Pulmonary artery endothelial cell (primary cell): Measurements from ENCODE around the gene FAM43B. TPM values are rescaled to one million over a fixed set of nuclear protein-coding genes. Genes with fewer than 3 reads are reported as not detected.
"Not testable (repeated sequence)": the region's sequence is repeated elsewhere in the genome, so short reads cannot be mapped to it uniquely, and the experiment has no call there.

ENCODE experiments used
- DNase-seq: peaks from one replicate; pipeline ENCODE4 v3.0.0-alpha.2; 2011; ENCODE audit warnings: low read depth, low spot score
- total RNA-seq: library from RNA; depleted of rRNA; stranded (reverse); fragments of >200 nt; gene quantifications from 2 replicates; pipeline ENCODE4 v1.2.3, GENCODE V29; 2014

The FAM43B gene, protein sequence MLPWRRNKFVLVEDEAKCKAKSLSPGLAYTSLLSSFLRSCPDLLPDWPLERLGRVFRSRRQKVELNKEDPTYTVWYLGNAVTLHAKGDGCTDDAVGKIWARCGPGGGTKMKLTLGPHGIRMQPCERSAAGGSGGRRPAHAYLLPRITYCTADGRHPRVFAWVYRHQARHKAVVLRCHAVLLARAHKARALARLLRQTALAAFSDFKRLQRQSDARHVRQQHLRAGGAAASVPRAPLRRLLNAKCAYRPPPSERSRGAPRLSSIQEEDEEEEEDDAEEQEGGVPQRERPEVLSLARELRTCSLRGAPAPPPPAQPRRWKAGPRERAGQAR
- not detected in 2 replicates for total RNA-seq

- no peak for DNase-seq
Observed at GRCh38 chr1:20551945-20552727, at the start of gene FAM43B. Gene FAM43B, plus strand, starts transcription at chr1:20552573. Its CDS starts 401 bp downstream, at chr1:20552974.

GRCh38 chr1:20505488-20505887 lies 46.9 kb upstream of the FAM43B start:
- DNase-seq, result no peak

DNA sequence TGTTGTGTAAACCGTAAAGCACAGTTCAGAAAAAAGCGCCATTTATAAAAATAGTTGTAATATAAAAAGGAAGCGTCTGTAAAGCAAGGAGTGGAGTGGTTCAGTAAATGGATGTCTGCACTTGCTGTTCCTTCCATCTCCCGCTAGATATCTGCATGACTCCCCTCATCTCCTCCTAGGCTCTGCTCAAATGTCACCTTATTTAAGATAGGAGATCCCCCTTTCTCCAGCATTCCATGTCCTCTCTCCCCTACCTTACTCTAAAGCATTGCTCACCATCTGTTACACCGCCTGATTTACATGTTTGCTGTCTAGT lies 45.2 kb upstream of the FAM43B start:
- DNase-seq, result no peak

GRCh38 chr1:20507564-20508410 lies 44.6 kb upstream of the FAM43B start, which contains the start of gene MUL1:
Gene MUL1, minus strand, starts transcription at chr1:20508151. Its CDS starts 127 bp downstream, at chr1:20508024.
- DNase-seq, result peak; percentile 64

DNA sequence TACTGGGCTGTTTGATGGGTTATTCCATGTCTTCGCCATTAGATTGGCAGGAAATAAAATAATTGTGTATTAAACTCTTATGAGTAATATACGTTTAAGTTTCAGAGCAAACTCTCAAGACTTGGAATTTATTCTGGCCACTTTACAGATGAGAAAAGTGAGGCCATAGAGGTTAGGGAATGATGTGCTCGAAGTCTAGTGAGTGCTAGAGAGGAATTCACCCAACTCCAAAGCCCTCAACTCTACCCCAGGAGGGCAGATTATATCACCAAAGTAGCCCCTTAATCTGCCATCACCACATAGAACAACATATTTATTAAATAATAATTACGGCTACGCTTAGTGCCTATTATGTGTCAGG lies 44.0 kb upstream of the FAM43B start:
- DNase-seq, result no peak

GRCh38 chr1:20511518-20512428 lies 40.6 kb upstream of the FAM43B start:
- DNase-seq, result no peak

- not testable (repeated sequence) for DNase-seq
Observed at GRCh38 chr1:20519609-20520262, 32.6 kb upstream of the FAM43B start.

GRCh38 chr1:20521960-20522861 lies 30.2 kb upstream of the FAM43B start:
- peak; percentile 19 for DNase-seq

GRCh38 chr1:20526267-20526666 lies 26.1 kb upstream of the FAM43B start:
- DNase-seq, result no peak

DNA sequence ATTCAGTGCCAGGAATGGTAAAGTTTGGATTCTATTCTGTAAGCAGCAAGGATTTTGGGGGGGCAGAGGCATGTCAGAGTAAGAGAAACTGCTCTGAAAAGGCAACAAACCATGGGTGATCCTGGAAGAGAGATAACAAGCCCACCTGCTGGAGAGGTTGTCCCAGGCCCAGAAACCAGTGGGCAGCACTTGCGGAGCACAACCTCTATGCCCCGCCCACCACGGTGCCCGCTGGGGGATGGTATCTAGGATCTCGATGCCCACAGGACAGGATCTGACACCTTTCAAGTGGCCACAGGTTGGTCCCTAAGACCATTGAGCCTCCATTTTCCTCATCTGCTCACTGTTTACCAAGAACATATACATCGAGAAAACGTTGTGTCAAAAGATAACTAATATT lies 24.2 kb upstream of the FAM43B start:
- no peak for DNase-seq

GRCh38 chr1:20530306-20530705 lies 22.1 kb upstream of the FAM43B start:
- DNase-seq, result peak; percentile 8

DNA sequence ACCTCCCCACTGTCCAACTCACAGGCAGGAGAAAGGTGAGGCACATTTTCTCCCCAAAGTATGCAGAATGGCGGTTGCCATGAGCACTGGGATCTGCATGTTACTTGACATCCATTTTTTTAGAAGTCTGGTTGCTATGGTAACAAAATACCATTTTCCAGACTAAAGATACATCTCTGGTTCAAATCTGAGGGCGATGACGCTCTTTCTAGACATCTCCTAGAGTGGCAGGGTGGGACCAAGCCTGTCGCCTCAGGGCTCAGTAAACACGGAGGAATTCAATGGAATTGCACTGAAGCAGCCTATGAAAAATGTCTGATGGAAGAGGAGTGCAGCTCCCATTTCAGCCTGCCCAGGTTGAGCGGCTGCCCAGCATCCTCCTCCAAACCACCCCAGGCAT lies 21.5 kb upstream of the FAM43B start:
- no peak for DNase-seq

- DNase-seq, result no peak
Observed at GRCh38 chr1:20533635-20534034, 18.7 kb upstream of the FAM43B start.

DNA sequence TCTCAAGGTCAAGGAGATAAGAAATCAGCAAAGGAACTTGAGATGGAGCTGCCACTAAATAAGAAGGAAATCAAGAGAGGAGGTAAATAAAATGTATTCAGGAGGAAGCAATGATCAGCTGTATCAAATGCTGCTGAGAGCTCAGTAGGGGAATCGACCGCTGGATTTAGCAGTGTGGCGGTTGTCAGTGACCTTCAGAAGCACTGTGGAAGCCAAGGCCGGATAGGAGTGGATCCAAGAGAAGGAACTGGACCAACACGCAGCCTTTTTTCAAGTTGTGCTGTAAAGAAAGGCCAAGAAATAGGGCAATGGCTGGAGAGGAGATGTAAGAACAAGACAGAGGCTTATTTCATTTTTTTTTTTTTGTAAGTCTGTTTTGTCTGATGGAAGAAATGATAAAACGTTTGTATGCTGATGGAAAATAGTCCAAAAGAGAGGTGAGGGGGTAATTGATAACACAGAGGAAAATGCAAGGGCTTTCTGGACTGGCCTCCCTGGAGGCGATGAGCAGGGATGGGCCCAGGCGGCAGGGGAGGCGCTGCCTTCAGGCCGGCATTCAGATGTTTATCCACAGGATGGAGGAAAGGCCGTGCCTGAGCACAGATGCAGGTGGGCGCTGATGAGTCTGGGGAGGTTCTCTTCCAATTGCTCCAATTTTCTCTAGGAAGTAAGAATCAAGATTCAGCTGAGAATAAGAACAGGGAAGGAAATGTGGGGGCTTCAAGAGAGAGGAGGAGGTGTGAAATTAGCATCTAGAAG lies 17.5 kb upstream of the FAM43B start:
- no peak for DNase-seq

- no peak for DNase-seq
Observed at GRCh38 chr1:20538227-20538626, 14.1 kb upstream of the FAM43B start.

- no peak for DNase-seq
Observed at GRCh38 chr1:20538760-20539551, 13.4 kb upstream of the FAM43B start.

DNA sequence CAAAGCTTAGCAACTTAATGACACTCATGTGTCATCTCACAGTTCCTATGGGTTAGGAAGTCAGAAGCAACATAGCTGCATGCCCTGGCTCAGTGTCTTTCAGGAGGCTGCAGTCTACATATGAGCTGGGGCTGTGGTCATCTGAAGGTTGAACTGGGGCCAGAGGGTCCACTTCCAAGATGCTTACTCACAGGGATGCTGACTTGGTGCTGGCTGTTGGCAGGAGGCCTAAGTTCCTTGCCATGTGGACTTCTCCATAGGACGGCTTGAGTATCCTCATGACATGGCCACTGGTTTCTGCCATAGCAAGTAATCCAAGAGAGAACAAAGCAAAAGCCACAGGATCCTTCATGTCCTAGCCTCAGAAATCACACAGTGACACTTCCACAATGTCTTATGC lies 12.1 kb upstream of the FAM43B start:
- no peak for DNase-seq

DNA sequence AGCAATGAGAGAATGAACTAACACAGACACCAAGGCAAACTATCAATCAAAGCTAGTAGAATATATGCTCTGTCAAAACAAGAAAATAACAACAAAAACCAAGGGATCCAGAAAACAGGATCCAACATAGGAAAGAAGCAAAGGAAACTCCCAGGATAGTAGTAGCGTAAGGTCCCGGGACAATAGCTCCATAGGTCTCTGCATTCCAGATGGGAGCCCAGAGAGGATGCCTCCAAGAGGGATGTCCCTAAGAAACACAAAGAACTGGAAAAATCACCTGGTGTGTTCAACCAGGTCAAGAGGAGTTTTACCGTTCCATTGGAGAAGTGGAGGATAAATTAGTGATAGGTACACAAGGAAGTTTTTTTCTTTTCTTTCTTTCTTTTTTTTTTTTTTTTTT lies 5.7 kb upstream of the FAM43B start:
- no peak for DNase-seq
